ENCODE data around the gene ST6GALNAC6. TPM values are rescaled to one million over a fixed set of nuclear protein-coding genes. Genes with fewer than 3 reads are reported as not detected.
"Not testable (repeated sequence)": the region's sequence is repeated elsewhere in the genome, so short reads cannot be mapped to it uniquely, and the experiment has no call there.

The ST6GALNAC6 gene
- total RNA-seq, 1 donor from 2014 or later = 14.3 TPM

- Histone ChIP-seq H3K9me3 (ENCODE audit: low read depth) (no peaks in the 10 kb centered on the region), H3K79me2 (ENCODE audit: low read depth) (no peaks in the 10 kb centered on the region), H3K27me3 (no peaks in the 10 kb centered on the region), H3K4me1 (no peaks in the 10 kb centered on the region), H3K36me3 (no peaks in the 10 kb centered on the region), H3K27ac (no peak overlapping the region), H3K4me2 (no peak overlapping the region), H3F3A (ENCODE audit: low read depth) (no peaks in the 10 kb centered on the region), H2AFZ (replicated peaks) (no peak overlapping the region), H4K20me1 (ENCODE audit: low read depth) (no peaks in the 10 kb centered on the region), H3K9ac (no peak overlapping the region), H3K4me3 (no peak overlapping the region)
- Mint-ChIP-seq H3K36me3 (no peaks in the 10 kb centered on the region), H3K27me3 (ENCODE audit: insufficient read depth, low read depth) (peaks cover 3% of the 10 kb centered on the region), H3K27ac (no peak overlapping the region), H3K4me3 (no peak overlapping the region), H3K4me1 (peaks cover 7% of the 10 kb centered on the region), H3K9me3 (peaks cover 10% of the 10 kb centered on the region)
- no peak for DNase-seq (ENCODE audit: low spot score)
- TF ChIP-seq EZH2phosphoT487 (IDR thresholded peaks at IDR 0.05) = no peak
- no peak for TF ChIP-seq EZH2 (IDR thresholded peaks at IDR 0.05)
- no peak for TF ChIP-seq CTCF (IDR thresholded peaks at IDR 0.05)
Measured at GRCh38 chr9:127847833-127848755, 51.3 kb downstream of the ST6GALNAC6 start.

- no peaks in the 10 kb centered on the region for H3K9me3 ChIP-seq (ENCODE audit: low read depth)
- no peak overlapping the region for H3K9ac ChIP-seq
- no peak overlapping the region for H2AFZ ChIP-seq (replicated peaks)
- Mint-ChIP-seq H3K27me3 (ENCODE audit: insufficient read depth, low read depth) (peaks cover 3% of the 10 kb centered on the region), H3K4me1 (peaks cover 7% of the 10 kb centered on the region), H3K4me3 (no peak overlapping the region), H3K9me3 (peaks cover 10% of the 10 kb centered on the region), H3K36me3 (no peaks in the 10 kb centered on the region), H3K27ac (no peak overlapping the region)
- no peaks in the 10 kb centered on the region for H3K79me2 ChIP-seq (ENCODE audit: low read depth)
- no peak for DNase-seq (ENCODE audit: low spot score)
- no peaks in the 10 kb centered on the region for H3K27me3 ChIP-seq
- H3K4me3 ChIP-seq = no peak overlapping the region
- H4K20me1 ChIP-seq (ENCODE audit: low read depth) = no peaks in the 10 kb centered on the region
- H3K36me3 ChIP-seq = no peaks in the 10 kb centered on the region
- H3K4me2 ChIP-seq = no peak overlapping the region
- TF ChIP-seq CTCF (IDR thresholded peaks at IDR 0.05) (no peak), EZH2 (IDR thresholded peaks at IDR 0.05) (no peak), EZH2phosphoT487 (IDR thresholded peaks at IDR 0.05) (no peak)
- H3K4me1 ChIP-seq = no peaks in the 10 kb centered on the region
- H3F3A ChIP-seq (ENCODE audit: low read depth) = no peaks in the 10 kb centered on the region
- H3K27ac ChIP-seq = no peak overlapping the region
Measured at GRCh38 chr9:127847178-127847510, 52.3 kb downstream of the ST6GALNAC6 start.

GRCh38 chr9:127846443-127847177 lies 52.8 kb downstream of the ST6GALNAC6 start:
- no peaks in the 10 kb centered on the region for H3K36me3 ChIP-seq
- H3K27me3 ChIP-seq = no peaks in the 10 kb centered on the region
- Mint-ChIP-seq H3K9me3 (peaks cover 10% of the 10 kb centered on the region), H3K4me3 (no peak overlapping the region), H3K4me1 (peaks cover 7% of the 10 kb centered on the region), H3K36me3 (no peaks in the 10 kb centered on the region), H3K27me3 (ENCODE audit: insufficient read depth, low read depth) (peaks cover 3% of the 10 kb centered on the region), H3K27ac (no peak overlapping the region)
- no peaks in the 10 kb centered on the region for H3K4me1 ChIP-seq
- no peak overlapping the region for H3K9ac ChIP-seq
- no peak for TF ChIP-seq CTCF (IDR thresholded peaks at IDR 0.05)
- no peak for TF ChIP-seq EZH2 (IDR thresholded peaks at IDR 0.05)
- TF ChIP-seq EZH2phosphoT487 (IDR thresholded peaks at IDR 0.05) = no peak
- H3K27ac ChIP-seq = no peak overlapping the region
- H3K79me2 ChIP-seq (ENCODE audit: low read depth) = no peaks in the 10 kb centered on the region
- no peaks in the 10 kb centered on the region for H3F3A ChIP-seq (ENCODE audit: low read depth)
- H3K4me2 ChIP-seq = no peak overlapping the region
- no peaks in the 10 kb centered on the region for H3K9me3 ChIP-seq (ENCODE audit: low read depth)
- no peaks in the 10 kb centered on the region for H4K20me1 ChIP-seq (ENCODE audit: low read depth)
- H2AFZ ChIP-seq (replicated peaks) = no peak overlapping the region
- no peak for DNase-seq (ENCODE audit: low spot score)
- no peak overlapping the region for H3K4me3 ChIP-seq

- not testable (repeated sequence) for H3K79me2 ChIP-seq (ENCODE audit: low read depth); H3K27ac ChIP-seq; H3K9me3 Mint-ChIP-seq; H3K4me1 ChIP-seq; H3K27me3 ChIP-seq; DNase-seq (ENCODE audit: low spot score); H3K36me3 ChIP-seq; H3K4me3 Mint-ChIP-seq; H3K4me3 ChIP-seq; H4K20me1 ChIP-seq (ENCODE audit: low read depth); H3K27ac Mint-ChIP-seq; H3K27me3 Mint-ChIP-seq (ENCODE audit: insufficient read depth, low read depth); H3K4me2 ChIP-seq; H3F3A ChIP-seq (ENCODE audit: low read depth); H2AFZ ChIP-seq (replicated peaks); H3K9me3 ChIP-seq (ENCODE audit: low read depth); H3K9ac ChIP-seq; H3K36me3 Mint-ChIP-seq
- peaks cover 11% of the 10 kb centered on the region for H3K4me1 Mint-ChIP-seq
Measured at GRCh38 chr9:127845619-127846018, 53.8 kb downstream of the ST6GALNAC6 start.

Measured in neural progenitor cell (in vitro differentiated cells).